ENCODE results near the gene FOXE1. TPM values are rescaled to one million over a fixed set of nuclear protein-coding genes. Genes with fewer than 3 reads are reported as not detected.

Gene FOXE1
- total and polyA plus RNA-seq, 12 donors = 0.78 TPM; not detected in 11

DNA sequence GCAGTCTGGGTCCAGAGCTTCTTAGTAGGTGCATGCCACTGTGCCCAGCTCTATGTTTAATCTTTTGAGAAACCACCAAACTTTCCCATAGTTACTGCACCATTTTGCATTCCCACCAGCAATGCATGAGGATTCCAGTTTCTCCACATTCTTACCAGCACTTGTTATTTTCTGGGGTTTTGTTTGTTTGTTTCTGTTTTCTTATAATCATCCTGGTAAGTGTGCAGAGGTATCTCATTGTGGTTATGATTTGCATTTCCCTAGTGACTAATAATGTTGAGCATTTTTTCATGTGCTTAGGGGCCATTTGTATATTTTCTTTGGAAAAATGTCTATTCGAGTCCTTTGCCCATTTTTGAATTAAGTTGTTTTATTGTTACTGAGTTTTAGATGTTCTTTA is 11.4 kb downstream of the FOXE1 start:
- WGBS, 4 donors = 58 to 71% (median 64%) methylated on average over 1 of the region's 1 CpG

DNA sequence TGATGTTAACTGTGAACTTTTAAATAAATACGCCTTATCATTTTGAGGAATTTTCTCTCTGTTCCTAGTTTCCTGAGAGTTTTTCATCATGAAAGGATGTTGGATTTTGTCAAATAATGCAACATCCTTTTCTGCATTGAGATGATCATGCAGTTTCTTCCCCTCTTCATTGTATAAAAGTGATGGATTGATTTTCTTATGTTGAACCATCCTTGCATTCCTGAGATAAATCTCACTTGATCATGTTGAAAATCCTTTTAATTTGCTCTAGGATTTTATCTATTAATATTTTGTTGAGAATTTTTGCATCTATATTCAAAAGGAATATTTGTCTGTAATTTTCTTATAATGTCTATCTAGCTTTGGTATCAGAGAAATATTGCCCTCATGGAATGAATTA is 13.3 kb downstream of the FOXE1 start:
- Histone ChIP-seq H3K36me3 (replicated peaks in 1 of 2) (no peaks in the 10 kb centered on the region), H3K9me3 (replicated peaks in 1 of 3) (peaks cover 0 to 4% (median 0%) of the 10 kb centered on the region in 3 donors), H3K4me3 (no peak overlapping the region), H3K27ac (no peak overlapping the region), H3K27me3 (no peaks in the 10 kb centered on the region), H3K4me1 (replicated peaks in 1 of 2) (no peaks in the 10 kb centered on the region)
- DNase-seq = no peak
- WGBS, 4 donors = 95 to 100% (median 98%) methylated on average over 1 of the region's 1 CpG
- TF ChIP-seq, protein P1, sequence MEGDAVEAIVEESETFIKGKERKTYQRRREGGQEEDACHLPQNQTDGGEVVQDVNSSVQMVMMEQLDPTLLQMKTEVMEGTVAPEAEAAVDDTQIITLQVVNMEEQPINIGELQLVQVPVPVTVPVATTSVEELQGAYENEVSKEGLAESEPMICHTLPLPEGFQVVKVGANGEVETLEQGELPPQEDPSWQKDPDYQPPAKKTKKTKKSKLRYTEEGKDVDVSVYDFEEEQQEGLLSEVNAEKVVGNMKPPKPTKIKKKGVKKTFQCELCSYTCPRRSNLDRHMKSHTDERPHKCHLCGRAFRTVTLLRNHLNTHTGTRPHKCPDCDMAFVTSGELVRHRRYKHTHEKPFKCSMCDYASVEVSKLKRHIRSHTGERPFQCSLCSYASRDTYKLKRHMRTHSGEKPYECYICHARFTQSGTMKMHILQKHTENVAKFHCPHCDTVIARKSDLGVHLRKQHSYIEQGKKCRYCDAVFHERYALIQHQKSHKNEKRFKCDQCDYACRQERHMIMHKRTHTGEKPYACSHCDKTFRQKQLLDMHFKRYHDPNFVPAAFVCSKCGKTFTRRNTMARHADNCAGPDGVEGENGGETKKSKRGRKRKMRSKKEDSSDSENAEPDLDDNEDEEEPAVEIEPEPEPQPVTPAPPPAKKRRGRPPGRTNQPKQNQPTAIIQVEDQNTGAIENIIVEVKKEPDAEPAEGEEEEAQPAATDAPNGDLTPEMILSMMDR (IDR thresholded peaks at IDR 0.05) = no peak
- no peak for TF ChIP-seq POLR2A (IDR thresholded peaks at IDR 0.05)
- intact Hi-C loops (cut with DNase I) = no loop called here

More for the DNA sequence above, 11.4 kb downstream of the FOXE1 start:
- TF ChIP-seq POLR2A (IDR thresholded peaks at IDR 0.05) = no peak
- TF ChIP-seq, protein P1 (IDR thresholded peaks at IDR 0.05) = no peak
- peaks cover 5% of the 10 kb centered on the region for H3K27me3 ChIP-seq
- DNase-seq = no peak
- no peaks in the 10 kb centered on the region for H3K4me1 ChIP-seq (replicated peaks in 1 of 2)
- intact Hi-C loops (cut with DNase I) = no loop called here
- H3K9me3 ChIP-seq (replicated peaks in 1 of 3) = peaks cover 0 to 4% (median 0%) of the 10 kb centered on the region in 3 donors
- H3K4me3 ChIP-seq = no peak overlapping the region
- no peak overlapping the region for H3K27ac ChIP-seq
- H3K36me3 ChIP-seq (replicated peaks in 1 of 2) = no peaks in the 10 kb centered on the region

DNA sequence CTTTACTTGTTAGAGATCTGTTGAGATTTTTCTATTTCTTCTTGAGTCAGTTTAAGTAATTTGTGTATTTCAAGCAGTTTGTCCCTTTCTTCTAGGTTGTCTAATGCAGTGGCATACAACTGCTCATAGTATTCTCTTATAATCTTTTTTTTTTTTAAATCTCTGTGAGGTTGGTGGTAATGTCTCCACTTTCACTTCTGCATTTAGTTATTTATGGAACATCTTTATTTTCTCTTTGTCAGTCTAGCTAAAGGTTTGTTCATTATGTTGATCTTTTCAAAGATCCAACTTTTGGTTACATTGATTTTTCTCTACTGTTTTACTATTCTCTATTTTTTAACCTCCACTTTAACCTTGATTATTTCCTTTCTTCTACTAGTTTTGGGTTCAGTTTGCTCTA is 13.8 kb downstream of the FOXE1 start:
- no peak overlapping the region for H3K4me3 ChIP-seq
- no peak for TF ChIP-seq POLR2A (IDR thresholded peaks at IDR 0.05)
- TF ChIP-seq, protein P1 (IDR thresholded peaks at IDR 0.05) = no peak
- no peaks in the 10 kb centered on the region for H3K36me3 ChIP-seq (replicated peaks in 1 of 2)
- intact Hi-C loops (cut with DNase I) = no loop called here
- H3K4me1 ChIP-seq (replicated peaks in 1 of 2) = no peaks in the 10 kb centered on the region
- no peak for DNase-seq
- H3K27me3 ChIP-seq = no peaks in the 10 kb centered on the region
- H3K27ac ChIP-seq = no peak overlapping the region
- peaks cover 0 to 4% (median 0%) of the 10 kb centered on the region in 3 donors for H3K9me3 ChIP-seq (replicated peaks in 1 of 3)

DNA sequence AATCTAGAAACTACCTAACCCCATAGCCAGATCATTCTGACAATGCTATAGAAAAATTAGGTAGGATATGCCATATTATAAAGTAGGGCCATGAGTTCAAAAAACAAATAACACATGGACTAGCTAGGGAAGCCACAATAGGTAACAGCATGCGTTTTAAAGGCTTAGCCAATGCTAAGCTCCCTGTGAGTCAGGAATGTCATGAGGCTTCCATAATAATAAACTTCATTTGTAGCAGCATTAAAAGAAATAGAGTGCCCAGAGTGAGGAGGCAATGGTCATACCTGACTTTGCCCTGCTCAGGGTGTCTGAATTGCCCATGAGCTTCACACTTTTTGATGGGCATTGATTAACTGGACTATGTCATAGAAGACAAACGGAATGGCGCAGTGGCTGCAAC is 15.8 kb downstream of the FOXE1 start:
- intact Hi-C loops (cut with DNase I) = no loop called here
- no peaks in the 10 kb centered on the region for H3K4me1 ChIP-seq (replicated peaks in 1 of 2)
- H3K36me3 ChIP-seq (replicated peaks in 1 of 2) = no peaks in the 10 kb centered on the region
- H3K4me3 ChIP-seq = no peak overlapping the region
- H3K9me3 ChIP-seq (replicated peaks in 1 of 3) = peaks cover 0 to 4% (median 0%) of the 10 kb centered on the region in 3 donors
- WGBS, 4 donors = 74 to 85% (median 82%) methylated on average over 3 of the region's 3 CpGs
- no peaks in the 10 kb centered on the region for H3K27me3 ChIP-seq
- DNase-seq = peak in 1 of 7 donors; percentile 10
- no peak for TF ChIP-seq POLR2A (IDR thresholded peaks at IDR 0.05)
- TF ChIP-seq, protein P1 (IDR thresholded peaks at IDR 0.05) = no peak
- H3K27ac ChIP-seq = no peak overlapping the region
